ENCODE results near the gene EDEM1.

GRCh38 chr3:5166846-5167245 is 20.7 kb upstream of the EDEM1 start:
- TF ChIP-seq CTCF (IDR thresholded peaks at IDR 0.05; ENCODE audit: borderline replicate concordance, extremely low read depth, low read length, poor library complexity, severe bottlenecking) (no peak), EZH2 (IDR thresholded peaks at IDR 0.05; ENCODE audit: borderline replicate concordance, low read depth, low read length, severe bottlenecking) (no peak)
